NCI-H2227 treated with DMSO at 0.1 percent for 48 hours (cell line): ENCODE data around the gene TMPRSS13.

Experiments
- DNase-seq: peaks from one replicate; lab custom pipeline; 2025; lab: John Stamatoyannopoulos, UW

Gene TMPRSS13

GRCh38 chr11:117852309-117852708 lies 76.9 kb downstream of the TMPRSS13 start:
- DNase-seq = no peak

DNA sequence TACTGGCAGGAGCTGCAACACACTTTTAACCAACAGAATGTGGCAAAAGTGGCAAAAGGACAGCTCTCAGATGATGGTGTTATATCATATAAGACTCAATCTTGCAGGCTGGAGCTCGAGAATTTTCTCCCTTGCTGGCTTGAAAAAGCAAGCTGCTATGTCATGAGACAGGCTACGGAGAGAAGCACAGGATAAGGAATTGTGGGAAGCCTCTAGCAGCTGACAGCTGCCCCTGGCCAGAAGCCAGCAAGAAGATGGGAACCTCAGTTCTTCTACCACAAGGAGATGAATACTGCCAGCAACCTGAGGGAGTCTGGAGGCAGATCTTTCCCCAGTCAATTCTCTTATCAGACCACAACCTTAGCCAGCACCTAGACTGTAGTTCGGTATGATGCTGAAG lies 77.3 kb downstream of the TMPRSS13 start:
- DNase-seq = no peak

DNA sequence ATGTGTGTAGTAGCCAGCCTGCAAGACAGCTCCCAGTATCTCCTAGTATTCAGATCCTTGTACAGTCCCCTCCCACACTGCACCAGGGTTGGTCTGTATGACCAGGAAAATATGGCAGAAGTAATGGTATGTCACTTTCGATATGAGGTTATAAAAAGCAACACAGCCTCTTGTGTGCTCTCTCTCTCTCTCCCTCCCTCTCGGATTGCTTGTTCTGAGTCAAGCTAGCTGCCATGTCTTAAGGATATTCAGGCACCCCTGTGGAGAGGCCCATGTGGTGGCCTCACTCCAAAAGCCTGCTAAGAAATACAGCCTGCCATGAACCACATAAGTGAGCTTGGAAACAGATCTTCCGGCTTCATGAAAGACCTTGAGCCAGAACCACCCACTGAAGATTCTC lies 78.1 kb downstream of the TMPRSS13 start:
- peak; percentile 36 for DNase-seq
